MM.1S (cell line): Measurements from ENCODE around the gene ANKHD1.

ENCODE experiments used
- EZH2 ChIP-seq: fragments of 300-600 bp; sonication (generic); optimal IDR thresholded peaks from 2 replicates; pipeline ENCODE3; 2017; ENCODE audit warnings: low read depth, mild to moderate bottlenecking, antibody characterized with exemption, low read length, mixed read lengths
- TF ChIP-seq, protein P1 (sequence below): fragments of 300-600 bp; sonication (generic); IDR thresholded peaks from 2 replicates; pipeline ENCODE4 v1.5.1; 2016; ENCODE audit warnings: antibody characterized with exemption, low read length, mixed read lengths

DNA sequence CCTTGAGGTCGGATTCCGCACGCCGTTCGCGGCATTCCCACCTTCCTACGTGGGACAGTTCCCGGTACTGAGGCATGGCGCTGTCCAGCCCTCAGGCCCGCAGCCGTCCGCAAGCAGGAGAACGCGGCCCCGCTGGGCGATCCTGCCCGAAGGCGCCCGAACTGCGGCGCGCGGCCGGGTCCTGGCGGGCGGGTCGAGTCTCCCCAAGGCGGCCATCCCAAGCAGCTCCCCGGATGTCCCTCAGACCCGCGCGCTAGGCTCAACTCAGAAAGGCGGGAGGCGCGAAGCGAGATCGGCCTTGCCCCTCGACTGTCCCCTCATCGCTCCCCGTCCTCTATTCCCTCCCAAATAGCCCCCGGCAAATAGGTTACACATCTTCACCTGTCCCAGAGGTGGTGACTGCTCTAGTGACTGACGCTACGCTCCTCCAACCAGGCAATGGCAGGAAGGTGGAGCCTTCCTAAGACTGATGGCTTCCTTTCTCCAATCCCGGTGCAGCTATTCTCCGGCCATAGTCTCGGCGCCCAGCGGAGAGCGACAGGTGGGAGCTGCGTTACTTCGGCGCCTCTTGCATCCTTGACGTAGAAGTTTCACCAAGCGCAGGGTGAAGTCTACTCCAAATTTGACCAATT lies 787 bp upstream of the ANKHD1 start:
- TF ChIP-seq, protein P1, sequence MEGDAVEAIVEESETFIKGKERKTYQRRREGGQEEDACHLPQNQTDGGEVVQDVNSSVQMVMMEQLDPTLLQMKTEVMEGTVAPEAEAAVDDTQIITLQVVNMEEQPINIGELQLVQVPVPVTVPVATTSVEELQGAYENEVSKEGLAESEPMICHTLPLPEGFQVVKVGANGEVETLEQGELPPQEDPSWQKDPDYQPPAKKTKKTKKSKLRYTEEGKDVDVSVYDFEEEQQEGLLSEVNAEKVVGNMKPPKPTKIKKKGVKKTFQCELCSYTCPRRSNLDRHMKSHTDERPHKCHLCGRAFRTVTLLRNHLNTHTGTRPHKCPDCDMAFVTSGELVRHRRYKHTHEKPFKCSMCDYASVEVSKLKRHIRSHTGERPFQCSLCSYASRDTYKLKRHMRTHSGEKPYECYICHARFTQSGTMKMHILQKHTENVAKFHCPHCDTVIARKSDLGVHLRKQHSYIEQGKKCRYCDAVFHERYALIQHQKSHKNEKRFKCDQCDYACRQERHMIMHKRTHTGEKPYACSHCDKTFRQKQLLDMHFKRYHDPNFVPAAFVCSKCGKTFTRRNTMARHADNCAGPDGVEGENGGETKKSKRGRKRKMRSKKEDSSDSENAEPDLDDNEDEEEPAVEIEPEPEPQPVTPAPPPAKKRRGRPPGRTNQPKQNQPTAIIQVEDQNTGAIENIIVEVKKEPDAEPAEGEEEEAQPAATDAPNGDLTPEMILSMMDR, result no peak
- no peak for TF ChIP-seq EZH2
